Liver (tissue), 9 donors: ENCODE results near the gene ADM2. TPM values are rescaled to one million over a fixed set of nuclear protein-coding genes. Genes with fewer than 3 reads are reported as not detected.

Experiments used
- DNase-seq: peaks from one replicate; pipeline ENCODE4 v3.0.0-alpha.2; 2017; ENCODE audit warnings: low spot score
- H3K27ac ChIP-seq, 2 donors: one replicate each; pipeline ENCODE4 v1.7.0; 2013; ENCODE audit warnings: inconsistent platforms in 2 of 2, low read length in 2 of 2, control low read depth in 1 of 2, low read depth in 1 of 2, mild to moderate bottlenecking in 1 of 2
- H3K27me3 ChIP-seq, 4 donors: one replicate each; pipeline versions ENCODE4 v1.6.1 to v1.7.0; 2013; ENCODE audit warnings: low read length in 3 of 4, inconsistent platforms in 1 of 4, mild to moderate bottlenecking in 1 of 4, moderate library complexity in 1 of 4; ENCODE audit not compliant: control insufficient read depth in 4 of 4, insufficient read depth in 4 of 4
- H3K36me3 ChIP-seq, 4 donors: one replicate each; pipeline versions ENCODE4 v1.6.1 to v1.7.0; 2013; ENCODE audit warnings: low read length in 3 of 4, mild to moderate bottlenecking in 3 of 4, low read depth in 1 of 4, moderate library complexity in 1 of 4; ENCODE audit not compliant: control insufficient read depth in 4 of 4, insufficient read depth in 3 of 4
- H3K4me1 ChIP-seq, 4 donors: one replicate each; pipeline versions ENCODE4 v1.6.1 to v1.7.0; 2013; ENCODE audit warnings: low read length in 3 of 4, mild to moderate bottlenecking in 3 of 4, moderate library complexity in 1 of 4; ENCODE audit not compliant: control insufficient read depth in 4 of 4, insufficient read depth in 4 of 4
- H3K4me3 ChIP-seq, 3 donors: one replicate each; pipeline versions ENCODE4 v1.6.1 to v1.7.0; 2013; ENCODE audit warnings: low read length in 3 of 3, control low read depth in 1 of 3, low read depth in 1 of 3, mild to moderate bottlenecking in 1 of 3
- H3K9ac ChIP-seq, 2 donors: one replicate each; pipeline ENCODE4 v1.7.0; 2013; ENCODE audit warnings: low read length in 2 of 2, mild to moderate bottlenecking in 2 of 2, moderate library complexity in 2 of 2, control low read depth in 1 of 2, low read depth in 1 of 2
- H3K9me3 ChIP-seq, 4 donors: one replicate each; pipeline versions ENCODE4 v1.6.1 to v1.7.0; 2013; ENCODE audit warnings: low read length in 3 of 4; ENCODE audit not compliant: control insufficient read depth in 4 of 4
- EGR1 ChIP-seq, 2 donors: IDR thresholded peaks; 2 replicates each; pipeline ENCODE4 v1.6.1; 2016 to 2018; ENCODE audit warnings: antibody characterized with exemption in 2 of 2, low read depth in 2 of 2
- FOXA1 ChIP-seq: IDR thresholded peaks from 2 replicates; pipeline ENCODE4 v1.6.1; 2016; ENCODE audit warnings: antibody characterized with exemption
- HNF4A ChIP-seq, 2 donors: conservative IDR thresholded peaks; 2 replicates each; pipeline ENCODE4 v1.6.1; 2016; ENCODE audit warnings: antibody characterized with exemption in 2 of 2, mild to moderate bottlenecking in 2 of 2
- HNF4G ChIP-seq: IDR thresholded peaks from 2 replicates; pipeline ENCODE4 v1.6.1; 2016; ENCODE audit warnings: antibody characterized with exemption
- JUND ChIP-seq, 2 donors: IDR thresholded peaks; 2 replicates each; pipeline ENCODE4 v1.6.1; 2016; ENCODE audit warnings: antibody characterized with exemption in 2 of 2
- NR2F2 ChIP-seq: IDR thresholded peaks from 2 replicates; pipeline ENCODE4 v1.6.1; 2016; ENCODE audit warnings: antibody characterized with exemption
- REST ChIP-seq: IDR thresholded peaks from 2 replicates; pipeline ENCODE4 v1.6.1; 2016; ENCODE audit warnings: antibody characterized with exemption, mild to moderate bottlenecking
- RXRA ChIP-seq, 2 donors: IDR thresholded peaks; 2 replicates each; pipeline ENCODE4 v1.6.1; 2017 to 2018; ENCODE audit warnings: antibody characterized with exemption in 2 of 2, mild to moderate bottlenecking in 1 of 2
- TAF1 ChIP-seq: conservative IDR thresholded peaks from 2 replicates; pipeline ENCODE4 v1.6.1; 2016; ENCODE audit warnings: antibody characterized with exemption, mild to moderate bottlenecking
- YY1 ChIP-seq: IDR thresholded peaks from 2 replicates; pipeline ENCODE4 v1.6.1; 2016; ENCODE audit warnings: antibody characterized with exemption, mild to moderate bottlenecking
- ZBTB33 ChIP-seq: IDR thresholded peaks from 2 replicates; pipeline ENCODE4 v1.6.1; 2016; ENCODE audit warnings: antibody characterized with exemption
- WGBS: extraction: QIAGEN DNeasy Blood & Tissue Kit; methylation state at CpG from one replicate; pipeline ENCODE4 v1.1.7; 2013; 5-methylcytosine and 5-hydroxymethylcytosine counted together
- polyA plus RNA-seq, 2 donors: library from polyadenylated mRNA; stranded (reverse) in 1 of 2; unstranded in 1 of 2; fragments of 200-250 nt in 1 of 2; fragments of >200 nt in 1 of 2; fragmentation: Nextera tagmentation in 1 of 2; extraction: Ambion mirVana in 1 of 2; gene quantifications; one replicate each; pipeline versions ENCODE4 v1.2.1 to v1.2.3, GENCODE V29; 2013 to 2015
- total RNA-seq, 2 donors: library from RNA; depleted of rRNA; stranded (reverse); fragments of >200 nt; gene quantifications; one replicate each; pipeline ENCODE4 v1.2.3, GENCODE V29; 2014
- TF ChIP-seq, protein P1 (sequence below): fragments of 150-350 bp; IDR thresholded peaks from 2 replicates; pipeline ENCODE4 v1.5.1; 2017; ENCODE audit warnings: improper control_type of control experiment, low read depth, low read length; ENCODE audit not compliant: missing input control
- donor health status: healthy.
- donor health status: healthy.
- donor health status: healthy.
- donor health status: healthy.
- donor health status: healthy.

The ADM2 gene
- total and polyA plus RNA-seq, 4 donors: 0.79 to 2.8 (median 1.3) TPM

GRCh38 chr22:50530877-50531545 lies 49.7 kb downstream of the ADM2 start:
- Histone ChIP-seq H3K4me1 (peaks cover 4 to 41% (median 23%) of the 10 kb centered on the region in 4 donors), H3K9me3 (no peaks in the 10 kb centered on the region), H3K9ac (peak overlapping the region; percentile 47 to 71), H3K27me3 (no peaks in the 10 kb centered on the region), H3K36me3 (no peaks in the 10 kb centered on the region), H3K4me3 (peak overlapping the region; percentile 62 to 93 (median 90)), H3K27ac (peak overlapping the region; percentile 92 to 98)
- WGBS: 1% methylated on average over 53 of the region's 53 CpGs
- DNase-seq: peak; percentile 71
- TF ChIP-seq ZBTB33: no peak
- peak; percentile 70 for TF ChIP-seq REST
- no peak for TF ChIP-seq YY1
- peak in 1 of 2 donors; percentile 13 for TF ChIP-seq JUND (IDR thresholded peaks at IDR 0.05)
- peak; percentile 65 for TF ChIP-seq TAF1
- peak; percentile 19 for TF ChIP-seq HNF4G
- TF ChIP-seq, protein P1, sequence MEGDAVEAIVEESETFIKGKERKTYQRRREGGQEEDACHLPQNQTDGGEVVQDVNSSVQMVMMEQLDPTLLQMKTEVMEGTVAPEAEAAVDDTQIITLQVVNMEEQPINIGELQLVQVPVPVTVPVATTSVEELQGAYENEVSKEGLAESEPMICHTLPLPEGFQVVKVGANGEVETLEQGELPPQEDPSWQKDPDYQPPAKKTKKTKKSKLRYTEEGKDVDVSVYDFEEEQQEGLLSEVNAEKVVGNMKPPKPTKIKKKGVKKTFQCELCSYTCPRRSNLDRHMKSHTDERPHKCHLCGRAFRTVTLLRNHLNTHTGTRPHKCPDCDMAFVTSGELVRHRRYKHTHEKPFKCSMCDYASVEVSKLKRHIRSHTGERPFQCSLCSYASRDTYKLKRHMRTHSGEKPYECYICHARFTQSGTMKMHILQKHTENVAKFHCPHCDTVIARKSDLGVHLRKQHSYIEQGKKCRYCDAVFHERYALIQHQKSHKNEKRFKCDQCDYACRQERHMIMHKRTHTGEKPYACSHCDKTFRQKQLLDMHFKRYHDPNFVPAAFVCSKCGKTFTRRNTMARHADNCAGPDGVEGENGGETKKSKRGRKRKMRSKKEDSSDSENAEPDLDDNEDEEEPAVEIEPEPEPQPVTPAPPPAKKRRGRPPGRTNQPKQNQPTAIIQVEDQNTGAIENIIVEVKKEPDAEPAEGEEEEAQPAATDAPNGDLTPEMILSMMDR: no peak
- TF ChIP-seq NR2F2: no peak
- peak in 1 of 2 donors; percentile 5 for TF ChIP-seq RXRA (IDR thresholded peaks at IDR 0.05)
- peak in 1 of 2 donors; percentile 10 for TF ChIP-seq HNF4A (conservative IDR thresholded peaks at IDR 0.05)
- no peak for TF ChIP-seq FOXA1
- TF ChIP-seq EGR1 (IDR thresholded peaks at IDR 0.05; ENCODE audit: low read depth in 2 of 2): peak in 1 of 2 donors; percentile 7

DNA sequence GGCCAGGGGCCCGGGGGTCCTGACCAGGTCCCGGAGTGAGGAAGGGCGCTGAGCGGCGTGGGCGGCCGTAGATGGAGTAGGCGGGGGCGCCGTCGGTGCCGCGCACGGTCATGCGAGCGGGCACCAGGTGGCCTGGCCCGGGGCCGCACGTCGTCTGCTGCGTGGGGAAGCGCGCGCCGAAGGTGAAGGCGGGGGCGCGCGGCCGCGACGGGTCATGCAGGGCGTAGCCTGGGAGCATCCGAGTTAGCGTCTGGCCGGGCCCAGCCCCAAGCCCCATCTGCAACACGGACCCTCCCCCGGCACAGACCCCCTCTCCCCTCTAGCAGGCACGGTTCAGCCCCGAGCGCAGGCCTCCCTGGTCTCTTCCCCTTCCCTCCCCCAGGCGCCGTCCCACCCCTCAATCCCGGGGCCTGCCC lies 50.2 kb downstream of the ADM2 start:
- no peaks in the 10 kb centered on the region for H3K9me3 ChIP-seq
- H3K36me3 ChIP-seq: no peaks in the 10 kb centered on the region
- H3K9ac ChIP-seq: peak overlapping the region; percentile 47 to 71
- TF ChIP-seq YY1 (no peak), EGR1 (IDR thresholded peaks at IDR 0.05; ENCODE audit: low read depth in 2 of 2) (peak in 1 of 2 donors; percentile 53)
- H3K27ac ChIP-seq: peak overlapping the region; percentile 92 to 98
- H3K4me1 ChIP-seq: peaks cover 4 to 39% (median 19%) of the 10 kb centered on the region in 4 donors
- no peak for DNase-seq
- peak overlapping the region; percentile 62 to 93 (median 90) for H3K4me3 ChIP-seq
- H3K27me3 ChIP-seq: no peaks in the 10 kb centered on the region
- WGBS: under 1% methylated on average over 44 of the region's 44 CpGs
